Right ventricle myocardium superior (tissue), 1 donor: Measurements from ENCODE around the gene TMEM201. TPM values are rescaled to one million over a fixed set of nuclear protein-coding genes. Genes with fewer than 3 reads are reported as not detected.
"Not testable (repeated sequence)": the region's sequence is repeated elsewhere in the genome, so short reads cannot be mapped to it uniquely, and the experiment has no call there.

Experiments used
- ATAC-seq: fragments of 200-7000 bp; cut with Tn5 transposase; one replicate; pipeline ENCODE4 v1.9.1; 2020; ENCODE audit warnings: mild to moderate bottlenecking; ENCODE audit not compliant: poor library complexity
- DNase-seq: peaks from one replicate; pipeline ENCODE4 v3.0.0-alpha.2; 2020
- intact Hi-C: fragments of 100-400 bp; cut with DNase I; formaldehyde crosslinking; loops from one replicate; pipeline ENCODE4 v1.11.2; 2022
- long read RNA-seq: library from polyadenylated mRNA; unstranded; transcript quantifications from one replicate; pipeline ENCODE4 v2.0.0, GENCODE V29; 2021
- total RNA-seq: library from RNA; stranded (reverse); fragmentation: NEBNext Ultra II Directional; extraction: Animal tissue kit (Norgen Biotek cat#: 25700); gene quantifications from one replicate; pipeline ENCODE4 v1.2.1, GENCODE V29; 2021
- donor health status: DM: no; HTN: yes; CAD: no; lungs with severe emphysema.

Gene TMEM201
- total RNA-seq: 17.2 TPM
- long read RNA-seq, transcript TMEM201-201 (6 exons, 3,851 nt): major isoform, 41 of 77 reads
- long read RNA-seq, partial matches to known transcripts: 19 of 77 reads
- long read RNA-seq, other reads (novel, unspliced or antisense): 17 of 77 reads

GRCh38 chr1:9588551-9589143 is at the start of gene TMEM201:
TMEM201 (plus strand) TSS chr1:9588911; CDS start chr1:9588931, 20 bp downstream.
- DNase-seq: peak; percentile 98
- intact Hi-C loops: no loop called here
- peak; percentile 95 for ATAC-seq

- peak; percentile 98 for DNase-seq
- intact Hi-C loops: no loop called here
- ATAC-seq: peak; percentile 98
These were observed 49.4 kb upstream of the TMEM201 start, which contains the start of gene SLC25A33 for GRCh38 chr1:9539165-9539828. SLC25A33 (plus strand) TSS chr1:9539465; CDS start chr1:9539692, 227 bp downstream.

GRCh38 chr1:9539829-9540550 is 48.7 kb upstream of the TMEM201 start:
- intact Hi-C loops: no loop called here
- ATAC-seq: peak; percentile 34
- DNase-seq: peak; percentile 66

GRCh38 chr1:9542430-9542829 is 46.3 kb upstream of the TMEM201 start:
- intact Hi-C loops: no loop called here
- DNase-seq: no peak
- ATAC-seq: no peak

- DNase-seq (no peak), ATAC-seq (no peak)
- intact Hi-C loops: no loop called here
These were observed 43.8 kb upstream of the TMEM201 start for GRCh38 chr1:9544926-9545325.

- intact Hi-C loops: no loop called here
- ATAC-seq (peak; percentile 28), DNase-seq (no peak)
These were observed 38.7 kb upstream of the TMEM201 start for GRCh38 chr1:9549955-9550546.

GRCh38 chr1:9551984-9552383 is 36.7 kb upstream of the TMEM201 start:
- no peak for ATAC-seq
- no peak for DNase-seq
- intact Hi-C loops: no loop called here

GRCh38 chr1:9553736-9554144 is 35.0 kb upstream of the TMEM201 start:
- DNase-seq (no peak), ATAC-seq (no peak)
- intact Hi-C loops: no loop called here

GRCh38 chr1:9555942-9556341 is 32.8 kb upstream of the TMEM201 start:
- ATAC-seq: peak; percentile 45
- DNase-seq: no peak
- intact Hi-C loops: no loop called here

GRCh38 chr1:9557624-9558023 is 31.1 kb upstream of the TMEM201 start:
- intact Hi-C loops: no loop called here
- DNase-seq: no peak
- no peak for ATAC-seq

GRCh38 chr1:9558271-9558945 is 30.3 kb upstream of the TMEM201 start:
- DNase-seq (no peak), ATAC-seq (peak; percentile 17)
- intact Hi-C loops: no loop called here

GRCh38 chr1:9558946-9559545 is 29.7 kb upstream of the TMEM201 start:
- intact Hi-C loops: no loop called here
- ATAC-seq (no peak), DNase-seq (no peak)

- intact Hi-C loops: no loop called here
- no peak for DNase-seq
- ATAC-seq: no peak
These were observed 29.0 kb upstream of the TMEM201 start for GRCh38 chr1:9559673-9560072.

GRCh38 chr1:9560090-9560489 is 28.6 kb upstream of the TMEM201 start:
- DNase-seq, ATAC-seq, intact Hi-C loops: not testable (repeated sequence)

- no peak for DNase-seq
These were observed 27.3 kb upstream of the TMEM201 start for GRCh38 chr1:9561429-9561828.

GRCh38 chr1:9569267-9569666 is 19.4 kb upstream of the TMEM201 start:
- DNase-seq: no peak
- no peak for ATAC-seq
- intact Hi-C loops: no loop called here

More at GRCh38 chr1:9561429-9561828, 27.3 kb upstream of the TMEM201 start:
- peak; percentile 82 for ATAC-seq
- intact Hi-C loops: no loop called here

- ATAC-seq: not testable (repeated sequence)
- intact Hi-C loops: loop anchor here (2.0 kb wide), 1 partner anchor 70 kb away; no protein-coding TSS in a partner anchor
These were observed 17.7 kb upstream of the TMEM201 start for GRCh38 chr1:9570886-9571529.

GRCh38 chr1:9573723-9574122 is 15.0 kb upstream of the TMEM201 start:
- no peak for DNase-seq
- ATAC-seq: peak; percentile 51
- intact Hi-C loops: loop anchor here (2.0 kb wide), 1 partner anchor 79 kb away; no protein-coding TSS in a partner anchor

More at GRCh38 chr1:9570886-9571529, 17.7 kb upstream of the TMEM201 start:
- DNase-seq: not testable (repeated sequence)
